Stimulated activated CD4-positive, alpha-beta T cell treated with anti-CD3 and anti-CD28 coated beads, Interleukin-1b, Interleukin-23, amount 100 ng/mL, for 4 hours (primary cell): ENCODE results near the gene LMTK3.
"Not testable (repeated sequence)": the region's sequence is repeated elsewhere in the genome, so short reads cannot be mapped to it uniquely, and the experiment has no call there.

Experiments used
- DNase-seq, 2 donors: peaks; one replicate each; pipeline ENCODE4 v3.0.0-alpha.2; 2020; ENCODE audit warnings: low read depth in 2 of 2

The LMTK3 gene

GRCh38 chr19:48490981-48491792, 20.4 kb downstream of the LMTK3 start:
- DNase-seq, result peak; percentile 40 to 43

GRCh38 chr19:48489608-48490216, 21.9 kb downstream of the LMTK3 start:
- peak; percentile 78 to 81 for DNase-seq

- not testable (repeated sequence) for DNase-seq
Measured at GRCh38 chr19:48488478-48488877, 23.2 kb downstream of the LMTK3 start.

- DNase-seq, result no peak
Measured at GRCh38 chr19:48487948-48488347, 23.7 kb downstream of the LMTK3 start.

- no peak for DNase-seq
Measured at GRCh38 chr19:48487544-48487943, 24.1 kb downstream of the LMTK3 start.

GRCh38 chr19:48486706-48487105, 24.9 kb downstream of the LMTK3 start:
- DNase-seq, result not testable (repeated sequence)

GRCh38 chr19:48484931-48485612, 26.6 kb downstream of the LMTK3 start:
- DNase-seq, result no peak

GRCh38 chr19:48484247-48484893, 27.3 kb downstream of the LMTK3 start:
- DNase-seq, result no peak

- no peak for DNase-seq
Measured at GRCh38 chr19:48483301-48483700, 28.3 kb downstream of the LMTK3 start.

- no peak for DNase-seq
Measured at GRCh38 chr19:48481846-48482639, 29.6 kb downstream of the LMTK3 start.

- DNase-seq, result peak; percentile 30 to 49
Measured at GRCh38 chr19:48480558-48481500, 30.8 kb downstream of the LMTK3 start.

GRCh38 chr19:48480183-48480557, 31.5 kb downstream of the LMTK3 start:
- DNase-seq, result peak in 1 of 2 donors; percentile 41

- no peak for DNase-seq
Measured at GRCh38 chr19:48479686-48480085, 31.9 kb downstream of the LMTK3 start.

GRCh38 chr19:48478339-48479256, 33.0 kb downstream of the LMTK3 start:
- no peak for DNase-seq

- DNase-seq, result no peak
Measured at GRCh38 chr19:48477698-48478338, 33.8 kb downstream of the LMTK3 start.

- no peak for DNase-seq
Measured at GRCh38 chr19:48477067-48477685, 34.5 kb downstream of the LMTK3 start.

- no peak for DNase-seq
Measured at GRCh38 chr19:48476176-48476575, 35.5 kb downstream of the LMTK3 start.

- DNase-seq, result no peak
Measured at GRCh38 chr19:48475369-48476068, 36.1 kb downstream of the LMTK3 start.
